ENCODE results near the gene TOX2.

TOX2 gene

GRCh38 chr20:44070139-44070900 is 155.7 kb downstream of the TOX2 start:
- Histone ChIP-seq H3K27me3 (replicated peaks in 2 of 5; ENCODE audit: control insufficient read depth in 4 of 5, insufficient read depth in 5 of 5, low read length in 4 of 5) (peaks cover 0 to 21% (median 4%) of the 10 kb centered on the region in 5 experiments), H3K36me3 (ENCODE audit: control insufficient read depth in 4 of 4, insufficient read depth in 4 of 4, low read length in 3 of 4) (no peaks in the 10 kb centered on the region), H3K4me1 (ENCODE audit: control extremely low read depth in 1 of 4, control insufficient read depth in 4 of 4, insufficient read depth in 4 of 4, low read length in 3 of 4) (peaks cover 6 to 32% (median 20%) of the 10 kb centered on the region in 4 experiments), H3K9me3 (ENCODE audit: control extremely low read depth in 1 of 5, control insufficient read depth in 4 of 5, insufficient read depth in 2 of 5, low read depth in 1 of 5, low read length in 4 of 5) (no peaks in the 10 kb centered on the region), H3K27ac (ENCODE audit: insufficient read depth in 1 of 2, low read depth in 1 of 2, low read length in 2 of 2, poor library complexity in 1 of 2, severe bottlenecking in 2 of 2) (peak overlapping the region; percentile 11 to 71), H3K4me3 (ENCODE audit: control insufficient read depth in 1 of 7, extremely low read depth in 1 of 7, insufficient read depth in 4 of 7, low read depth in 2 of 7, low read length in 6 of 7) (peak overlapping the region in 2 of 7 experiments; percentile 1 to 57)
- WGBS (ENCODE audit: insufficient coverage): 47% methylated on average over 13 of the region's 17 CpGs
- DNase-seq: peak; percentile 39 to 84 (median 76)
- CTCF ChIA-PET: interaction anchor here (1.3 to 1.8 kb wide), 2 partner anchors 10 to 12 kb away, joined by 3 to 9 read pairs; no protein-coding TSS in a partner anchor
- POLR2A ChIA-PET: interaction anchor here (0.7 kb wide), 1 partner anchor 55 kb away, joined by 3 read pairs; no protein-coding TSS in a partner anchor

GRCh38 chr20:44071057-44071456 is 156.4 kb downstream of the TOX2 start:
- H3K36me3 ChIP-seq (ENCODE audit: control insufficient read depth in 4 of 4, insufficient read depth in 4 of 4, low read length in 3 of 4): no peaks in the 10 kb centered on the region
- CTCF ChIA-PET: interaction anchor here (1.3 to 1.8 kb wide), 2 partner anchors 9 to 13 kb away, joined by 3 to 9 read pairs; no protein-coding TSS in a partner anchor
- WGBS (ENCODE audit: insufficient coverage): 91% methylated on average over 7 of the region's 10 CpGs
- no peak overlapping the region for H3K27ac ChIP-seq (ENCODE audit: insufficient read depth in 1 of 2, low read depth in 1 of 2, low read length in 2 of 2, poor library complexity in 1 of 2, severe bottlenecking in 2 of 2)
- H3K4me3 ChIP-seq (ENCODE audit: control insufficient read depth in 1 of 7, extremely low read depth in 1 of 7, insufficient read depth in 4 of 7, low read depth in 2 of 7, low read length in 6 of 7): no peak overlapping the region
- H3K9me3 ChIP-seq (ENCODE audit: control extremely low read depth in 1 of 5, control insufficient read depth in 4 of 5, insufficient read depth in 2 of 5, low read depth in 1 of 5, low read length in 4 of 5): no peaks in the 10 kb centered on the region
- peaks cover 6 to 32% (median 20%) of the 10 kb centered on the region in 4 experiments for H3K4me1 ChIP-seq (ENCODE audit: control extremely low read depth in 1 of 4, control insufficient read depth in 4 of 4, insufficient read depth in 4 of 4, low read length in 3 of 4)
- POLR2A ChIA-PET: no interaction called here
- peaks cover 0 to 21% (median 4%) of the 10 kb centered on the region in 5 experiments for H3K27me3 ChIP-seq (replicated peaks in 2 of 5; ENCODE audit: control insufficient read depth in 4 of 5, insufficient read depth in 5 of 5, low read length in 4 of 5)
- no peak for DNase-seq

- Histone ChIP-seq H3K4me3 (ENCODE audit: control insufficient read depth in 1 of 7, extremely low read depth in 1 of 7, insufficient read depth in 4 of 7, low read depth in 2 of 7, low read length in 6 of 7) (no peak overlapping the region), H3K4me1 (ENCODE audit: control extremely low read depth in 1 of 4, control insufficient read depth in 4 of 4, insufficient read depth in 4 of 4, low read length in 3 of 4) (peaks cover 6 to 32% (median 20%) of the 10 kb centered on the region in 4 experiments), H3K27ac (ENCODE audit: insufficient read depth in 1 of 2, low read depth in 1 of 2, low read length in 2 of 2, poor library complexity in 1 of 2, severe bottlenecking in 2 of 2) (no peak overlapping the region), H3K36me3 (ENCODE audit: control insufficient read depth in 4 of 4, insufficient read depth in 4 of 4, low read length in 3 of 4) (no peaks in the 10 kb centered on the region), H3K9me3 (ENCODE audit: control extremely low read depth in 1 of 5, control insufficient read depth in 4 of 5, insufficient read depth in 2 of 5, low read depth in 1 of 5, low read length in 4 of 5) (no peaks in the 10 kb centered on the region), H3K27me3 (replicated peaks in 2 of 5; ENCODE audit: control insufficient read depth in 4 of 5, insufficient read depth in 5 of 5, low read length in 4 of 5) (peaks cover 0 to 21% (median 4%) of the 10 kb centered on the region in 5 experiments)
- ChIA-PET CTCF (interaction anchor here (1.3 kb wide), 2 partner anchors 9 kb away, joined by 3 to 6 read pairs; no protein-coding TSS in a partner anchor), POLR2A (no interaction called here)
- DNase-seq: no peak
- 93% methylated on average over 8 of the region's 11 CpGs for WGBS (ENCODE audit: insufficient coverage)
Measured at GRCh38 chr20:44071526-44072111, 157.0 kb downstream of the TOX2 start.

GRCh38 chr20:44072384-44072783 is 157.7 kb downstream of the TOX2 start:
- ChIA-PET POLR2A (no interaction called here), CTCF (interaction anchor here (0.8 to 1.3 kb wide), 2 partner anchors 8 to 15 kb away, joined by 3 to 6 read pairs; no protein-coding TSS in a partner anchor)
- H3K27ac ChIP-seq (ENCODE audit: insufficient read depth in 1 of 2, low read depth in 1 of 2, low read length in 2 of 2, poor library complexity in 1 of 2, severe bottlenecking in 2 of 2): no peak overlapping the region
- no peak overlapping the region for H3K4me3 ChIP-seq (ENCODE audit: control insufficient read depth in 1 of 7, extremely low read depth in 1 of 7, insufficient read depth in 4 of 7, low read depth in 2 of 7, low read length in 6 of 7)
- peaks cover 6 to 32% (median 20%) of the 10 kb centered on the region in 4 experiments for H3K4me1 ChIP-seq (ENCODE audit: control extremely low read depth in 1 of 4, control insufficient read depth in 4 of 4, insufficient read depth in 4 of 4, low read length in 3 of 4)
- H3K9me3 ChIP-seq (ENCODE audit: control extremely low read depth in 1 of 5, control insufficient read depth in 4 of 5, insufficient read depth in 2 of 5, low read depth in 1 of 5, low read length in 4 of 5): no peaks in the 10 kb centered on the region
- WGBS (ENCODE audit: insufficient coverage): no CpG with 5 or more reads among the region's 6 CpGs
- peaks cover 0 to 21% (median 4%) of the 10 kb centered on the region in 5 experiments for H3K27me3 ChIP-seq (replicated peaks in 2 of 5; ENCODE audit: control insufficient read depth in 4 of 5, insufficient read depth in 5 of 5, low read length in 4 of 5)
- DNase-seq: no peak
- no peaks in the 10 kb centered on the region for H3K36me3 ChIP-seq (ENCODE audit: control insufficient read depth in 4 of 4, insufficient read depth in 4 of 4, low read length in 3 of 4)

- Histone ChIP-seq H3K36me3 (ENCODE audit: control insufficient read depth in 4 of 4, insufficient read depth in 4 of 4, low read length in 3 of 4) (no peaks in the 10 kb centered on the region), H3K27me3 (replicated peaks in 2 of 5; ENCODE audit: control insufficient read depth in 4 of 5, insufficient read depth in 5 of 5, low read length in 4 of 5) (peaks cover 0 to 21% (median 4%) of the 10 kb centered on the region in 5 experiments), H3K4me3 (ENCODE audit: control insufficient read depth in 1 of 7, extremely low read depth in 1 of 7, insufficient read depth in 4 of 7, low read depth in 2 of 7, low read length in 6 of 7) (no peak overlapping the region), H3K27ac (ENCODE audit: insufficient read depth in 1 of 2, low read depth in 1 of 2, low read length in 2 of 2, poor library complexity in 1 of 2, severe bottlenecking in 2 of 2) (no peak overlapping the region), H3K9me3 (ENCODE audit: control extremely low read depth in 1 of 5, control insufficient read depth in 4 of 5, insufficient read depth in 2 of 5, low read depth in 1 of 5, low read length in 4 of 5) (no peaks in the 10 kb centered on the region), H3K4me1 (ENCODE audit: control extremely low read depth in 1 of 4, control insufficient read depth in 4 of 4, insufficient read depth in 4 of 4, low read length in 3 of 4) (peaks cover 6 to 31% (median 20%) of the 10 kb centered on the region in 4 experiments)
- ChIA-PET CTCF (interaction anchor here (0.8 to 2.2 kb wide), 3 partner anchors 7 to 16 kb away, joined by 3 to 11 read pairs (median 6); no protein-coding TSS in a partner anchor), POLR2A (no interaction called here)
- 57% methylated on average over 14 of the region's 16 CpGs for WGBS (ENCODE audit: insufficient coverage)
- peak in 2 of 3 donors; percentile 11 to 21 for DNase-seq
Measured at GRCh38 chr20:44073011-44073674, 158.5 kb downstream of the TOX2 start.

GRCh38 chr20:44073675-44074071 is 159.0 kb downstream of the TOX2 start:
- no peaks in the 10 kb centered on the region for H3K36me3 ChIP-seq (ENCODE audit: control insufficient read depth in 4 of 4, insufficient read depth in 4 of 4, low read length in 3 of 4)
- no peak for DNase-seq
- H3K9me3 ChIP-seq (ENCODE audit: control extremely low read depth in 1 of 5, control insufficient read depth in 4 of 5, insufficient read depth in 2 of 5, low read depth in 1 of 5, low read length in 4 of 5): no peaks in the 10 kb centered on the region
- POLR2A ChIA-PET: no interaction called here
- CTCF ChIA-PET: interaction anchor here (2.2 kb wide), 1 partner anchor 17 kb away, joined by 11 read pairs; no protein-coding TSS in a partner anchor
- no peak overlapping the region for H3K27ac ChIP-seq (ENCODE audit: insufficient read depth in 1 of 2, low read depth in 1 of 2, low read length in 2 of 2, poor library complexity in 1 of 2, severe bottlenecking in 2 of 2)
- H3K4me3 ChIP-seq (ENCODE audit: control insufficient read depth in 1 of 7, extremely low read depth in 1 of 7, insufficient read depth in 4 of 7, low read depth in 2 of 7, low read length in 6 of 7): no peak overlapping the region
- H3K27me3 ChIP-seq (replicated peaks in 2 of 5; ENCODE audit: control insufficient read depth in 4 of 5, insufficient read depth in 5 of 5, low read length in 4 of 5): peaks cover 0 to 18% (median 4%) of the 10 kb centered on the region in 5 experiments
- H3K4me1 ChIP-seq (ENCODE audit: control extremely low read depth in 1 of 4, control insufficient read depth in 4 of 4, insufficient read depth in 4 of 4, low read length in 3 of 4): peaks cover 6 to 26% (median 19%) of the 10 kb centered on the region in 4 experiments
- 84% methylated on average over 6 of the region's 6 CpGs for WGBS (ENCODE audit: insufficient coverage)

Measured in common myeloid progenitor, CD34-positive (primary cell).